Measurements from ENCODE around the gene PHACTR2.

PHACTR2 gene

GRCh38 chr6:143682805-143683204 is 5.0 kb downstream of the PHACTR2 start:
- no peak overlapping the region for H3K27ac ChIP-seq (replicated peaks)
- no peak for DNase-seq (ENCODE audit: low read depth in 1 of 2, low spot score in 1 of 2)
- H3K27me3 ChIP-seq (ENCODE audit: insufficient read depth, poor library complexity, severe bottlenecking), result no peaks in the 10 kb centered on the region
- TF ChIP-seq SPI1 (IDR thresholded peaks at IDR 0.05; ENCODE audit: borderline replicate concordance, low read depth) (no peak), REST (IDR thresholded peaks at IDR 0.05; ENCODE audit: insufficient replicate concordance, low read depth) (no peak), CTCF (IDR thresholded peaks at IDR 0.05; ENCODE audit: insufficient read depth, low read length) (no peak), POLR2AphosphoS5 (IDR thresholded peaks at IDR 0.05; ENCODE audit: low read depth) (no peak), GABPA (IDR thresholded peaks at IDR 0.05; ENCODE audit: low read depth) (no peak)
- H3K4me3 ChIP-seq (replicated peaks; ENCODE audit: insufficient read depth, low read length), result no peak overlapping the region

- Histone ChIP-seq H3K27ac (replicated peaks) (no peak overlapping the region), H3K27me3 (ENCODE audit: insufficient read depth, poor library complexity, severe bottlenecking) (no peaks in the 10 kb centered on the region), H3K4me3 (replicated peaks; ENCODE audit: insufficient read depth, low read length) (no peak overlapping the region)
- DNase-seq (ENCODE audit: low read depth in 1 of 2, low spot score in 1 of 2), result no peak
- TF ChIP-seq SPI1 (IDR thresholded peaks at IDR 0.05; ENCODE audit: borderline replicate concordance, low read depth) (no peak), GABPA (IDR thresholded peaks at IDR 0.05; ENCODE audit: low read depth) (no peak), CTCF (IDR thresholded peaks at IDR 0.05; ENCODE audit: insufficient read depth, low read length) (no peak), REST (IDR thresholded peaks at IDR 0.05; ENCODE audit: insufficient replicate concordance, low read depth) (no peak), POLR2AphosphoS5 (IDR thresholded peaks at IDR 0.05; ENCODE audit: low read depth) (no peak)
These were observed 6.7 kb downstream of the PHACTR2 start for GRCh38 chr6:143684486-143684885.

GRCh38 chr6:143685653-143686052 is 7.9 kb downstream of the PHACTR2 start:
- Histone ChIP-seq H3K27ac (replicated peaks) (no peak overlapping the region), H3K27me3 (ENCODE audit: insufficient read depth, poor library complexity, severe bottlenecking) (no peaks in the 10 kb centered on the region), H3K4me3 (replicated peaks; ENCODE audit: insufficient read depth, low read length) (no peak overlapping the region)
- TF ChIP-seq REST (IDR thresholded peaks at IDR 0.05; ENCODE audit: insufficient replicate concordance, low read depth), result no peak
- no peak for TF ChIP-seq POLR2AphosphoS5 (IDR thresholded peaks at IDR 0.05; ENCODE audit: low read depth)
- no peak for TF ChIP-seq SPI1 (IDR thresholded peaks at IDR 0.05; ENCODE audit: borderline replicate concordance, low read depth)
- TF ChIP-seq CTCF (IDR thresholded peaks at IDR 0.05; ENCODE audit: insufficient read depth, low read length), result no peak
- TF ChIP-seq GABPA (IDR thresholded peaks at IDR 0.05; ENCODE audit: low read depth), result no peak
- no peak for DNase-seq (ENCODE audit: low read depth in 1 of 2, low spot score in 1 of 2)

All from HL-60 (cell line).